ENCODE results near the gene PCDHGB2. TPM values are rescaled to one million over a fixed set of nuclear protein-coding genes. Genes with fewer than 3 reads are reported as not detected.
"Not testable (repeated sequence)": the region's sequence is repeated elsewhere in the genome, so short reads cannot be mapped to it uniquely, and the experiment has no call there.

PCDHGB2 gene
- total RNA-seq, 4 donors from 2014 or later: 2.1 to 12.7 (median 3.2) TPM

- Histone ChIP-seq H3K36me3 (no peaks in the 10 kb centered on the region), H3K4me1 (no peaks in the 10 kb centered on the region), H3K27ac (no peak overlapping the region), H3K9me3 (peaks cover 74 to 89% of the 10 kb centered on the region in 2 donors), H3K27me3 (peaks cover 11% of the 10 kb centered on the region), H3K4me3 (no peak overlapping the region)
- in situ Hi-C loops (cut with MboI; ENCODE audit: low pct_ligation_motif_present in 1 of 4, low pct_unique_long_range_greater_than_20kb in 1 of 4, low sequenced_read_pairs in 3 of 4) (loop anchor here in 1 of 4 donors (25.0 kb wide), 1 partner anchor 177 kb away; the partner anchor contains the start of genes PCDHB12, PCDHB13 and PCDHB14), intact Hi-C loops (cut with DNase I; ENCODE audit: low total_unique reads) (no loop called here)
- TF ChIP-seq POLR2AphosphoS5 (IDR thresholded peaks at IDR 0.05) (no peak), POLR2A (IDR thresholded peaks at IDR 0.05) (no peak), EP300 (IDR thresholded peaks at IDR 0.05; ENCODE audit: low read depth) (no peak)
- TF ChIP-seq, protein P1, sequence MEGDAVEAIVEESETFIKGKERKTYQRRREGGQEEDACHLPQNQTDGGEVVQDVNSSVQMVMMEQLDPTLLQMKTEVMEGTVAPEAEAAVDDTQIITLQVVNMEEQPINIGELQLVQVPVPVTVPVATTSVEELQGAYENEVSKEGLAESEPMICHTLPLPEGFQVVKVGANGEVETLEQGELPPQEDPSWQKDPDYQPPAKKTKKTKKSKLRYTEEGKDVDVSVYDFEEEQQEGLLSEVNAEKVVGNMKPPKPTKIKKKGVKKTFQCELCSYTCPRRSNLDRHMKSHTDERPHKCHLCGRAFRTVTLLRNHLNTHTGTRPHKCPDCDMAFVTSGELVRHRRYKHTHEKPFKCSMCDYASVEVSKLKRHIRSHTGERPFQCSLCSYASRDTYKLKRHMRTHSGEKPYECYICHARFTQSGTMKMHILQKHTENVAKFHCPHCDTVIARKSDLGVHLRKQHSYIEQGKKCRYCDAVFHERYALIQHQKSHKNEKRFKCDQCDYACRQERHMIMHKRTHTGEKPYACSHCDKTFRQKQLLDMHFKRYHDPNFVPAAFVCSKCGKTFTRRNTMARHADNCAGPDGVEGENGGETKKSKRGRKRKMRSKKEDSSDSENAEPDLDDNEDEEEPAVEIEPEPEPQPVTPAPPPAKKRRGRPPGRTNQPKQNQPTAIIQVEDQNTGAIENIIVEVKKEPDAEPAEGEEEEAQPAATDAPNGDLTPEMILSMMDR (IDR thresholded peaks at IDR 0.05): no peak
- DNase-seq: no peak
- WGBS, 2 donors (ENCODE audit: low coverage in 1 of 2): 76 to 80% methylated on average over 3 to 65 of the region's 77 CpGs
Measured at GRCh38 chr5:141389153-141390042, 29.6 kb downstream of the PCDHGB2 start.

DNA sequence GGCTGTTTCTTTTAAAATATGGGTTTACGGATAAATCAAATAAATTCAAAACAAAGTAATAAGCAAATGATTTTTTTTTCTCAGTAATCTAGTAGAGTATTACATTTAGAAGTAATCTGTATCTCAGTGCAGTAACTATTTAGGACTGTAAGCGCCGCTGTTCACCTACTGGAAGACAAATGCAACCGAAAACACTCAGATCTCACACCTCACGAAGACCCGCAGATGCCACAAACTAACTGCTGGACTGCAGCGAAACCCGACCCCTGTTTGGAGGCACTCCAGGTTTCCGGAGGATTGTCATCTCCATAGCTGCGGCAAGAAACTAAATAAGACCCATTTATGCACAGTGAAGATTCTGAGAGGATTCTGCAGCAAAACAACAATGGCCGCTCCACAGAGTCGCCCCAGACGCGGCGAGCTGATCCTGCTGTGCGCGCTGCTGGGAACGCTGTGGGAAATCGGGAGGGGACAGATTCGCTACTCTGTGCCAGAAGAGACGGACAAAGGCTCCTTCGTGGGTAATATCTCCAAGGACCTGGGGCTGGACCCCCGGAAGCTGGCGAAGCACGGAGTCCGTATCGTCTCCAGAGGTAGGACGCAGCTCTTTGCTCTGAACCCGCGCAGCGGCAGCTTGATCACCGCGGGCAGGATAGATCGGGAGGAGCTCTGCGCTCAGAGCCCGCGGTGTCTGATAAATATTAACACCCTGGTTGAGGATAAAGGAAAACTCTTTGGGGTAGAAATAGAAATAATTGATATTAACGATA, 32.8 kb downstream of the PCDHGB2 start, which contains the start of gene PCDHGA8:
Gene PCDHGA8, plus strand, starts transcription at position 205 of the 770 bp plus-strand sequence. Its CDS starts 181 bp downstream, at position 386.
- intact Hi-C loops (cut with DNase I; ENCODE audit: low total_unique reads) (no loop called here), in situ Hi-C loops (cut with MboI; ENCODE audit: low pct_ligation_motif_present in 1 of 4, low pct_unique_long_range_greater_than_20kb in 1 of 4, low sequenced_read_pairs in 3 of 4) (loop anchor here in 1 of 4 donors (25.0 kb wide), 1 partner anchor 180 kb away; the partner anchor contains the start of genes PCDHB12, PCDHB13 and PCDHB14)
- no peak for TF ChIP-seq EP300 (IDR thresholded peaks at IDR 0.05; ENCODE audit: low read depth)
- TF ChIP-seq POLR2A (IDR thresholded peaks at IDR 0.05): no peak
- no peak for TF ChIP-seq POLR2AphosphoS5 (IDR thresholded peaks at IDR 0.05)
- TF ChIP-seq, protein P1 (IDR thresholded peaks at IDR 0.05): no peak

GRCh38 chr5:141393267-141393666, 33.5 kb downstream of the PCDHGB2 start:
- Histone ChIP-seq H3K4me1 (no peaks in the 10 kb centered on the region), H3K36me3 (no peaks in the 10 kb centered on the region), H3K27me3 (peaks cover 23% of the 10 kb centered on the region), H3K4me3 (no peak overlapping the region), H3K27ac (no peak overlapping the region), H3K9me3 (peaks cover 62 to 85% of the 10 kb centered on the region in 2 donors)
- intact Hi-C loops (cut with DNase I; ENCODE audit: low total_unique reads) (no loop called here), in situ Hi-C loops (cut with MboI; ENCODE audit: low pct_ligation_motif_present in 1 of 4, low pct_unique_long_range_greater_than_20kb in 1 of 4, low sequenced_read_pairs in 3 of 4) (loop anchor here in 1 of 4 donors (25.0 kb wide), 1 partner anchor 181 kb away; the partner anchor contains the start of genes PCDHB12, PCDHB13 and PCDHB14)
- no peak for TF ChIP-seq POLR2A (IDR thresholded peaks at IDR 0.05)
- TF ChIP-seq, protein P1 (IDR thresholded peaks at IDR 0.05): no peak
- no peak for TF ChIP-seq POLR2AphosphoS5 (IDR thresholded peaks at IDR 0.05)
- no peak for TF ChIP-seq EP300 (IDR thresholded peaks at IDR 0.05; ENCODE audit: low read depth)
- 48 to 59% methylated on average over 8 to 21 of the region's 21 CpGs for WGBS, 2 donors (ENCODE audit: low coverage in 1 of 2)
- DNase-seq: no peak

More for the DNA sequence above, 32.8 kb downstream of the PCDHGB2 start, which contains the start of gene PCDHGA8:
- 30 to 65% methylated on average over 6 to 38 of the region's 38 CpGs for WGBS, 2 donors (ENCODE audit: low coverage in 1 of 2)
- H3K27me3 ChIP-seq: peaks cover 23% of the 10 kb centered on the region
- DNase-seq: no peak
- no peaks in the 10 kb centered on the region for H3K4me1 ChIP-seq
- H3K9me3 ChIP-seq: peaks cover 63 to 83% of the 10 kb centered on the region in 2 donors
- no peak within 1 kb of the TSS for H3K27ac ChIP-seq
- H3K4me3 ChIP-seq: no peak within 1 kb of the TSS
- H3K36me3 ChIP-seq: no peaks in the 10 kb centered on the region

DNA sequence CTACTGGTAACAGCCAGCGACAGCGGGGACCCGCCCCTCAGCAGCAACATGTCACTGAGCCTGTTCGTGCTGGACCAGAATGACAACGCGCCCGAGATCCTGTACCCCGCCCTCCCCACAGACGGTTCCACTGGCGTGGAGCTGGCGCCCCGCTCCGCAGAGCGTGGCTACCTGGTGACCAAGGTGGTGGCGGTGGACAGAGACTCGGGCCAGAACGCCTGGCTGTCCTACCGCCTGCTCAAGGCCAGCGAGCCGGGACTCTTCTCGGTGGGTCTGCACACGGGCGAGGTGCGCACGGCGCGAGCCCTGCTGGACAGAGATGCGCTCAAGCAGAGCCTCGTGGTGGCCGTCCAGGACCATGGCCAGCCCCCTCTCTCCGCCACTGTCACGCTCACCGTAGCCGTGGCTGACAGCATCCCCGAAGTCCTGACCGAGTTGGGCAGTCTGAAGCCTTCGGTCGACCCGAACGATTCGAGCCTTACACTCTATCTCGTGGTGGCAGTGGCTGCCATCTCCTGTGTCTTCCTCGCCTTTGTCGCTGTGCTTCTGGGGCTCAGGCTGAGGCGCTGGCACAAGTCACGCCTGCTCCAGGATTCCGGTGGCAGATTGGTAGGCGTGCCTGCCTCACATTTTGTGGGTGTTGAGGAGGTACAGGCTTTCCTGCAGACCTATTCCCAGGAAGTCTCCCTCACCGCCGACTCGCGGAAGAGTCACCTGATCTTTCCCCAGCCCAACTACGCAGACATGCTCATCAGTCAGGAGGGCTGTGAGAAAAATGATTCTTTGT, 34.8 kb downstream of the PCDHGB2 start:
- H3K36me3 ChIP-seq; DNase-seq; H3K4me1 ChIP-seq; intact Hi-C loops (cut with DNase I; ENCODE audit: low total_unique reads); H3K4me3 ChIP-seq; H3K27ac ChIP-seq: not testable (repeated sequence)
- 71 to 74% methylated on average over 6 to 40 of the region's 53 CpGs for WGBS, 2 donors (ENCODE audit: low coverage in 1 of 2)
- Histone ChIP-seq H3K9me3 (peaks cover 53 to 85% of the 10 kb centered on the region in 2 donors), H3K27me3 (peaks cover 23% of the 10 kb centered on the region)
- in situ Hi-C loops (cut with MboI; ENCODE audit: low pct_ligation_motif_present in 1 of 4, low pct_unique_long_range_greater_than_20kb in 1 of 4, low sequenced_read_pairs in 3 of 4): loop anchor here in 1 of 4 donors (25.0 kb wide), 1 partner anchor 182 kb away; the partner anchor contains the start of genes PCDHB12, PCDHB13 and PCDHB14

Measured in transverse colon (tissue), 4 donors.